Lung microvascular endothelial cell (primary cell): ENCODE results near the gene LRRC8B. TPM values are rescaled to one million over a fixed set of nuclear protein-coding genes. Genes with fewer than 3 reads are reported as not detected.
A peak's percentile ranks its signal among the peaks of the same experiment; 100 is the strongest.
"Not testable (repeated sequence)": the region's sequence is repeated elsewhere in the genome, so short reads cannot be mapped to it uniquely, and the experiment has no call there.

Source experiments
- DNase-seq, 2 donors: peaks; one replicate each; pipeline versions ENCODE4 v3.0.0 to v3.0.0-alpha.2; 2010; ENCODE audit warnings: low read depth in 2 of 2
- total RNA-seq: library from RNA; depleted of rRNA; stranded (reverse); fragments of >200 nt; gene quantifications from 2 replicates; pipeline ENCODE4 v1.2.1, GENCODE V29; 2014

The LRRC8B gene
- total RNA-seq, 1 donor from 2014 or later: 1.2 TPM

DNA sequence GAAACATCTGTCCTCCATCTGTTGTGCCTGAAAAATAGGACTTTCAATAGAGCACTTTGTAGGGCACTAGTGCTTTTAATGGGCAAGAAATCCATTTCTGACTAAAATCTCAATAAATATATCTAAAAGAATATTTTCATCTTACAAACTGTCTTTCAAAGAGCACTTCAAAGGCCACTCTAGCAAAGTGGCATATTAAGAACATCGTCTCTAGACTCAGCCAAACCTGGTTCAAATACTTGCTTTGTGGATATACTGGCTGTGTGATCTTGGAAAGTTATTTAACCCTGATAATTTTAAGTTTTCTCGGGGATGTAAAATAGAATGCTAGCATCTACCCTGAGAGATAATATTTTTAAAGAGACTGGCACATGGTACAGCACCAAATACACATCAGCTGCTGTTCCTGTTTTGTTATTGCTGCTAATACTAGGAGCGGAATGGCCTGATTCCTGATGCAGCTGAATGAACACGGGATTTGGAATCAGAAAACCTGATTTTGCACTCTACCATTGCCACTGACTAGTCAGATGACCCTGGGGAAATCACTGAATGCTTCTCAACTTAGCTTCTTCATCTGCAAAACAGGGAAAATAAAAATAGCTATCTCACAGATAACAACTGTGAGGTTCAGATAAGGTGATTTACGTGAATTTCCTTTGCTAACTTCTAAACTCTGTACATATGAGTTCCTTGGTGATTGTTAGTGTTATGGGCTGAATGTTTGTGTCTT, 83.1 kb downstream of the LRRC8B start:
- DNase-seq: no peak

- peak in 1 of 2 donors; percentile 82 for DNase-seq
These were observed 83.8 kb downstream of the LRRC8B start for GRCh38 chr1:89608319-89608983.

- DNase-seq: no peak
These were observed 84.5 kb downstream of the LRRC8B start for GRCh38 chr1:89608984-89609725.

DNA sequence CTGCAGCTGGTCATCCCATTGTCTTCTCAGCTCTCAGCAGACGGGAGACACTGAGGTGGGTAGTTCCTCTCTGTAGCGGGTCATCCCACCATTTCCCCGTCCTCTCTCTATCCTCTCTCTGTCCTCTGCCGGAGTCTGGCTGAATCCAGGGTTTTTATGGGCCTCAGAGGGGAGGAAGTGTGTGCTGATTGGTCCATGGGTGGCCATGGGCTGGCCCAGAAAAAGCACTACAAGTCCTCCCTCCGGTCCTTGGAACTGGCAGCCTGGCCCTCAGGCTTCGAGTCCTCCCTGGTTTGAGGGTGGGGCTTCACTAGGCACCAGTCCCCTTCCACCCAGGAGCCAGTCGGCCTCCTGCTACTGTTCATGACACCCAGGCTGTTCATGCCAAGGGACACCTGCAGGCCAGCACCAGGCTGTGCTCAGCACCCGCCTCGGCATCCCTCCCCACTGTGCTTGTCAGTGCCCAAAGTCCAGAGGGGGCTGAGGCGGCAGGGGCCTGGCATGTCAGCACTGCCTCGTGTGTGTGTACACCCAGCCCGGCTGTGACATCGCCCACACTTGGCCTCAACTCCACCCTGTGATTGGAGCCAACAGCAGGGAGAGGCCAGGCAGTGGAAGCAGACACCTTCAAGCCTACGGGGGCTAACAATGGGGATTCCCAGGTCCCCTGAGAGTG, 85.3 kb downstream of the LRRC8B start:
- no peak for DNase-seq

GRCh38 chr1:89610457-89611011, 85.9 kb downstream of the LRRC8B start:
- DNase-seq: no peak

DNA sequence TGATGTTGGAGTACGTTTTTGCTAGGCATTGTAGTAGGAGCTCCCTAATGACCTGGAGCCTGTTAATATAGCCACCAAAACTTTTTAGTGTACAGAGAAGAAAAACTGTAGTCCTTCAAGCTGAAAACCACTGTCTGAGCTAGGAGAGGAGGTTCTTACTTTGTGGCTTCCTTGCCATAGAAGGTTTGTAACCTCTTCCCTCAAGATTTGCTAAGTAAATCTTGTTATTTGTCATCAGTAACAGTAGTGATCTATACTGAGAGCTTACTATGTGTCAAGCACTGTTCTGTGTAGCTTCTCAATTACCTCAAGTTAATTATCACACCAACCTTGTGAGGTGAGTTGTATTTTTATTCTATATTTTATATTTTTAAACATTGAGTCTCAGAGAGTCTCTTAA, 87.1 kb downstream of the LRRC8B start:
- DNase-seq: no peak

DNA sequence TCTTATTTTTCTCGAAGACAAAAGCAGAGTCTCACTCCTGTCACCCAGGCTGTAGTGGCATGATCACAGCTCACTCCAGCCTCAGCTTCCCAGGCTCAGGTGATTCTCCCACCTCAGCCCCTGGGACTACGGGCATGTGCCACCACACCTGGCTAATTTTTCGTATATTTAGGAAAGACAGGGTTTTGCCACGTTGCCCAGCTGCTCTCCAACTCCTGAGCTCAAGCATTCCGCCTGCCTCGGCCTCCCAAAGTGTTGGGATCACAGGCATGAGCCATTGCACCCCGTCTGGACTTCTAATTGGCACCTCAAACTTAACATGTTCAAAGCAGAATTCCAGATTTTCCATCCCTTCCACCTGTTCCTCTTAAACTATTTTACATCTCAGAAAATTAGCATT, 89.3 kb downstream of the LRRC8B start:
- no peak for DNase-seq

DNA sequence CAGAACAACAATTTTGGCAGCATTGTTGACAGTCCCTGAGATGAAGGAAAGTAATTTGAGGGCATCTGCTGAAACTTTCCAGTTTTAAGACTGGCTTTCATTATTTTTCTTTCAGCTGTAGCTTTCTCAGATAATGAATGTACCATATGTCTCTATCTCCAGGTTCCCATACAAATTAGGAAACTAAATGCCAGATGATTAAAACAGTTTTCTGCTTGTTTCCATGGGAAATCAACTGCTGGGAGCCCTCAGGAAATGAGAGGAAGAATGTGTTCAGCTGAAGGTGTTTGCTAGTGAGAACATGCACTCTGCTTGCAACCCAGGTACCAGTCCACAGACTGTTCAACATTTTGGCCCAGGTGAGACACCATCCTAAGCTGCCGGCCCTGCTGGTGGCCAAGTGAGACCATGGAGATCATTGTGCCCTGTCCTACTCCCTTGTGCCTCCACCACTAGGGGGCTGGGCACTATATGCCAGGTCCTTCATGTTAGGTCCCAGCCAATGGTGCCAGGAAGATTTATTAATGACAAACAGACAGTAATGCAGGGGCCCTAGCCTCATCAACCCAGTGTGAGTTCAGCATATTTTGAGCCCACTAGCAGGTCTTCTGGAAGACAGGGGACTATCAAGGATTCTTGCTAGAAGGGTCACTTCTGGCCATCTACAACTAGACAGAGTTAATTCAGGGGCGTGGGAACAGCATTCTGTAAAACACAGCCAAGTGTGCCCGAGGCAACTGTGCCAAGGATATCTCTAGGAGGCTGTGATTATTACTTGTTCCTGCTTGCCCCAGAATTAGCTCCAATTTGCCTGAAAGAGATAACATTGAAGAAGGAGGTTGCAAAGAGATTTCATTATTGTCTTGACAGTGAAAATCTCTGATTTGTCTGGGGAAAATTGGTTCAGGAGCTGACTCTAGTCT, 91.3 kb downstream of the LRRC8B start:
- peak in 1 of 2 donors; percentile 37 for DNase-seq

DNA sequence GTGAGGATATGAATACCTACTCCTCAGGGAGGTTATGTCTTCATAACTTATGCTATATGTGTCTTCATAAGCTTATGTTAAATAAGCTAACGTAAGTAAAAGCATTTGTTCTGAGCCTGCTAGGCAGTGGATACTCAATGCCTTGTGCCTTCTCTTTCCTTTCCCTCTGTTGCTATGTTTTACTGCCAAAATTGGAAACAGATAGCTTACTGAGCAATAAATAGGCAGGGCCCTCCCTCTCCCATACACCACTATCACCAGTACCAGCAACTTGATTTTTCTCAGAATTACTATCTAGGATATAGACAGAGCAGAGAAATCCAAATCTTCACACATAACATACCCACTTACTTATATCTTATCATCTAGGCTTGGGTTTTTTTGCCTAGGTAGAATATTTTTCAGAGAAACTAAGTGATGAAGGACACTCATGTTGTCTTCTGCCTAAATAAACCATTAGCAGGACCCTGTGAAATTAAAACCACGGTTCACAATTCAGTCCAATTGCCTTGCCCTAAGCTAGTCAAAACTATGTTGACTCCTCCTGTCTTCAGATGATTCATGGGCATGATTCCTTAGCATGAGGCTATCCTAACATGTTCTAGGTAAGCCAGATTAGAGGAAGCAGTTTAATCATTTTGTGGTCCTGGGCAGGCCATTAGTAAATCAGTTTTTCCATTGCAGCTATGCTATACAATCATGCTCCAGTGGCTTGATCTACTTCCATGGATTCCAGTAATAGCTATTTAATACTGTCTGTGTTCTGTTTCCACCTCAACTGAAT, 92.4 kb downstream of the LRRC8B start:
- no peak for DNase-seq

DNA sequence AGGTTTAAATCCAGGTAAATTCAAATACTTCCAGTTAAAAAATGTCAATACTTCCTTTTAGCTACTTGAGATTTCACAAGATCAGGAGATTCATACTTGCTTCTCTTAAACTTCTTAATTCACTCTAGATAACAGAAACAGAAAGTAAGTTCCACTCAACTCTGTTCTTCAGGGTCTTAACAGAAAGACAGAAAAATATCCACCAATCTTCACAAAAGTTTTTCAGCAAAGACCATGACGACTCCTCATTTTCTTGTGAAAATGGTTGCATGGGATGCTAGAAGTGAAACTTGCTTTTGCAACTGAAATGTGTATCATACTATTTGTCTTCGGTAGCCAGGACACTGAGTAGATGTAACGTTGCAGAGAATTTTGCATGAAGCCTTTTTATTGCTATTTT, 96.0 kb downstream of the LRRC8B start:
- no peak for DNase-seq

GRCh38 chr1:89622895-89623294, 98.3 kb downstream of the LRRC8B start:
- no peak for DNase-seq

- DNase-seq: no peak
These were observed 99.7 kb downstream of the LRRC8B start for GRCh38 chr1:89624314-89624713.

DNA sequence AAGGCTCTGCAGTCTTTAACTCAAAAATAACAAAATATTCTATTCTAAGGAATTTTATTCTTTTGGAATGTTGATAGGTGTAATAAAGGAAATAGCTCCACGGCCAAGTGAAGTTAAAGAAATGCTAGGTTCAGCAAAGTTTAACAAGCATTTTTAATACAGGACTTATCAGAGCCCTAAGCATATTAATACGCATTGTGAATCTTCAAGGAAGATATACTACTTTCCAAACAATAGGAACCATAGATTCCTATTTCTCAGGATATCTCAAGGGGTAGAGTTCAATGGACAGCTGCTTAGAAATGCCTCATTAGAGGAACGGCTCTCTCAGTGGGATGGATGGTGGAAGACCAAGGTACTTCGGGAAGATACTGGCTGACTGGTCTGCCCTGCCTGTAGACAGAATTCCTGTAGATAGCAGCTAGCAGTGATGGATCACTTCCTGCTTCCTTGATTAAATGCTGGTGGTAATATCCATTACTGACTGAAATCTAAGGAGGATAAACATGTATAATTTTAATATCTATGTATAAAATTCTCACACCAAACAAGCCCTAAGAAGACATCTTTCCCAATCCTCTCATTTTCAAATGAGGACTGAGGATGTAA, 100.2 kb downstream of the LRRC8B start:
- no peak for DNase-seq

- no peak for DNase-seq
These were observed 103.0 kb downstream of the LRRC8B start for GRCh38 chr1:89627596-89627962.

- DNase-seq: no peak
These were observed 104.5 kb downstream of the LRRC8B start for GRCh38 chr1:89629146-89629545.

DNA sequence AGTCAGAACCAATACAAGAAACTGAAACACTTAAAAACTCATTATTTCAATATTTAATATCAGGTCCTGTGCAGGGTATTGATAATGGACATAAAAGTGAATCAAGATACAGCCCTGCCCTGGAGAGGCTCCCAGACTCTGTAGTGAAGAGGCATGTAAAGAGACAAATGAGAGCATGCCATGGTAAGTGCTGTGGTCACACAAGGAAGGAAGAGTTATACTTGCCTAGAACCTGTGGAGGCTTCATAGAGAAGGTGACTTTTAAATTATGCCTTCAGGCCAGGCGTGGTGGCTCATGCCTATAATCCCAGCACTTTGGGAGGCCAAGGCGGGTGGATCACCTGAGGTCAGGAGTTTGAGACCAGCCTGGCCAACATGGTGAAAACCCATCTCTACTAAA, 105.0 kb downstream of the LRRC8B start:
- not testable (repeated sequence) for DNase-seq

DNA sequence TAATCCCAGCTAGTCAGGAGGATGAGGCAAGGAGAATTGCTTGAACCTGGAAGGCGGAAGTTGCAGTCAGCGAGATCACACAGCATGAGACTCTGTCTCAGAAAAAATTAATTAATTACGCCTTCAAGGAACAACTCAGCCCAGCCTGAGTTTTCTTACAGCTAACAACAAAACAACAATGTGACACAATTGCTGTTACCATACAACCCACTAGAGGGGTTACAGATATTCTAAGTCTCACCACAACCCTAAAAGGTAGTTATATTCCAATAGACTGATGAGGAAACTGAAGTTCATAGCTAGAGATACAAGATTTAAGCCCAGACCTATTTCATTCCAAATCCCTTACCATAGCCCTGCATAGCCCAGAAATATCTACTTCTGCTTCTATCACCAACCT, 105.4 kb downstream of the LRRC8B start:
- DNase-seq: no peak

DNA sequence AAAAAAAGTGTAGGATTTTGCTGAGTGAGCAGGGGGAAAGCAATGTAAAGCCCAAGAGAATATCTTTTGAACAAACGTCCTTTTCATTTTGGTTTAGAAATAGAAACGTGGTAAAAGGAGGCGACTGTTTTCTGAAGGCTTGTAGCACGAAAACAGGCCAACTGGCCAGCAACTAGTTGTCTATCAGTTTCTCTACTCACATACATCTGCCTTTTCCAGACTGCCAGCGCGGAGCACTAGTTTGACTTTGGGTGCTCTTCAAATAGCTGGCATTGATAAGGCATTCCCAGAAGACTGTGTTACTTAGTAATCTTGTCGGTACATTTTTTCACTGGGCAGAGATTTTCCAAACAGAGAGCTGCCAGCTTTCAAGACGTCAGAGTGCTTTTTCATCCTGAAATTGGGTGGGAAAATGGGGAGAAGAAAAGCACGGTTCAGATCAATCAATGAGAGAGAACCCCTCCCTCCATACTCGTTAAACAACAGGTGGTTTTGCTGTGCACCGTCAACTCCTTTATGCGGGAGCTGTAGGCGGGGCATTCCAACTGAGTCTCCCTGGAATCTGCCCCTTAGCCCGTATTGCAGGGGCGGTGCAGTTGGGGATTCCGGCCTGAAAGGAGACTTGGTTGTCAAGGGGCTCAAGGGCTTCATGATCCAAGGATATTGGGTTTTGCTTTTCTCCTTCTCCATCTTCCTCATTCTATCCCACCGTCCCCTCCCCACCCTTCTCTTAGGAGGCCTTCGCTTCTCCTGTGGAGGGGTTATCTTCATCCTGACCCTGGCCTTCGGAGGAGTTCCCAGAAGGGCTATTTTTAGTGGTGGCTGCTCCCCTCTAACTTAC, 107.4 kb downstream of the LRRC8B start:
- no peak for DNase-seq
